ENCODE measurements around the gene CIDEA. TPM values are rescaled to one million over a fixed set of nuclear protein-coding genes. Genes with fewer than 3 reads are reported as not detected.

CIDEA gene
- total and polyA plus RNA-seq, 2 donors (not counting 1 experiment from before 2014, with no cell fraction given), result not detected

DNA sequence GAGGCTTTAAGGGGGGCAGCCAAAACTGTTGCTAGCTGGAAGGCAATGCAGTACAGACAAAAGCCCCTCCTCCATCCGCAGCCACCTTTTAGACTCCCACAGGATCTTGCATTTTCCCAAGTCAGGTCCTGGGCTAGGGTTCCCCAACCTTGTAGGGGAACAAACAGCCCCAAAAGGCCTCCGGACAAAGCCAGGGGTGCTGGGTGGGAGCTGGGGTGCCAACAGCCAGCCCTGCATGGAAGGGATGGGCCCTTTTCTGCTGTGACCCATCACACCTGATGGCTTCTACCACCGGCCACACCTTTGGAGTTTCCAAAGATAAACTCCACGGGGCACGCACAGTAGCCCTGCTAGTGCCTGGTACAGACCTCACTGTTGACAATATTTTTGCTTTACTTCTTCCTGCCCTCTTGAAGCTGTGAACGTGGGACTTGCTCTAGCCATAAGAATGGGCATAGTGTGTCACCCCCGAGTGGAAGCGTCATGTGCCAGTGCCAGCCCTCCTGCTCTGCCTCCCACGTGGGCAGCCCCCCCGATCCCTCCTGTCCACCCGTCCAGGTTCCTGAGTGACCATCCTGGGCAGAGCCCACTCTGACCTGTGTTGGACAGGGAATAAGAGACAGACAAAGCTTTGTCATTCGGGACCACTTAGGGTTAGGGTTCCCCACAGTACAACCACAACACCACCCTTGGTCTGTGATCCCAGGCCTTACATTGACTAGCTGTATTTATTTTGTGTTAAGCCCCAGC, 72.7 kb downstream of the CIDEA start:
- H3K27ac Mint-ChIP-seq, result peak overlapping the region; percentile 8
- no peak overlapping the region for H3K4me3 ChIP-seq (ENCODE audit: control extremely low read depth in 1 of 5, extremely low read depth in 1 of 5, insufficient read depth in 1 of 5, low read depth in 2 of 5, low read length in 4 of 5)
- POLR2A ChIA-PET, result no interaction called here

More for the DNA sequence above, 72.7 kb downstream of the CIDEA start:
- TF ChIP-seq EZH2 (IDR thresholded peaks at IDR 0.05; ENCODE audit: borderline replicate concordance, insufficient read depth, low read depth, low read length, poor library complexity, severe bottlenecking), result no peak
- TF ChIP-seq, protein P1, sequence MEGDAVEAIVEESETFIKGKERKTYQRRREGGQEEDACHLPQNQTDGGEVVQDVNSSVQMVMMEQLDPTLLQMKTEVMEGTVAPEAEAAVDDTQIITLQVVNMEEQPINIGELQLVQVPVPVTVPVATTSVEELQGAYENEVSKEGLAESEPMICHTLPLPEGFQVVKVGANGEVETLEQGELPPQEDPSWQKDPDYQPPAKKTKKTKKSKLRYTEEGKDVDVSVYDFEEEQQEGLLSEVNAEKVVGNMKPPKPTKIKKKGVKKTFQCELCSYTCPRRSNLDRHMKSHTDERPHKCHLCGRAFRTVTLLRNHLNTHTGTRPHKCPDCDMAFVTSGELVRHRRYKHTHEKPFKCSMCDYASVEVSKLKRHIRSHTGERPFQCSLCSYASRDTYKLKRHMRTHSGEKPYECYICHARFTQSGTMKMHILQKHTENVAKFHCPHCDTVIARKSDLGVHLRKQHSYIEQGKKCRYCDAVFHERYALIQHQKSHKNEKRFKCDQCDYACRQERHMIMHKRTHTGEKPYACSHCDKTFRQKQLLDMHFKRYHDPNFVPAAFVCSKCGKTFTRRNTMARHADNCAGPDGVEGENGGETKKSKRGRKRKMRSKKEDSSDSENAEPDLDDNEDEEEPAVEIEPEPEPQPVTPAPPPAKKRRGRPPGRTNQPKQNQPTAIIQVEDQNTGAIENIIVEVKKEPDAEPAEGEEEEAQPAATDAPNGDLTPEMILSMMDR (IDR thresholded peaks at IDR 0.05), result no peak
- DNase-seq, result no peak
- 94% methylated on average over 11 of the region's 12 CpGs for WGBS (ENCODE audit: insufficient coverage)
- Mint-ChIP-seq H3K27me3 (no peaks in the 10 kb centered on the region), H3K4me1 (peaks cover 14% of the 10 kb centered on the region), H3K4me3 (no peak overlapping the region), H3K9me3 (ENCODE audit: insufficient read depth) (no peaks in the 10 kb centered on the region)
- Histone ChIP-seq H3K27ac (ENCODE audit: low read length in 2 of 2) (no peak overlapping the region), H3K9me3 (ENCODE audit: control extremely low read depth in 1 of 3, control insufficient read depth in 2 of 3, insufficient read depth in 1 of 3, low read length in 2 of 3) (peaks cover 0 to 11% (median 0%) of the 10 kb centered on the region in 3 donors), H3K9ac (ENCODE audit: low read length) (no peak overlapping the region), H3K36me3 (replicated peaks in 1 of 2; ENCODE audit: control extremely low read depth in 1 of 2, control insufficient read depth in 1 of 2, extremely low read depth in 1 of 2, insufficient read depth in 2 of 2, low read length in 1 of 2) (peaks cover 5 to 46% of the 10 kb centered on the region in 2 experiments), H3K79me2 (ENCODE audit: control insufficient read depth, insufficient read depth, low read length) (peaks cover 20% of the 10 kb centered on the region), H3K27me3 (replicated peaks in 1 of 4; ENCODE audit: control extremely low read depth in 1 of 4, control insufficient read depth in 3 of 4, insufficient read depth in 4 of 4, low read length in 3 of 4) (no peaks in the 10 kb centered on the region), H4K20me1 (ENCODE audit: control insufficient read depth, insufficient read depth, low read length, poor library complexity, severe bottlenecking) (peaks cover 5% of the 10 kb centered on the region), H3K4me1 (ENCODE audit: control insufficient read depth in 2 of 2, insufficient read depth in 2 of 2, low read length in 2 of 2) (peaks cover 7 to 8% of the 10 kb centered on the region in 2 donors), H2AFZ (ENCODE audit: insufficient read depth, low read depth, low read length, poor library complexity, severe bottlenecking) (no peak overlapping the region), H3K4me2 (replicated peaks; ENCODE audit: low read depth, low read length, poor library complexity, severe bottlenecking) (no peak overlapping the region)
- ATAC-seq (ENCODE audit: low read depth), result no peak
- CTCF ChIA-PET, result interaction anchor here (0.6 to 3.5 kb wide), 7 partner anchors 9 to 346 kb away, joined by 3 to 18 read pairs (median 4); no protein-coding TSS in a partner anchor
- intact Hi-C loops (cut with micrococcal nuclease), result loop anchor here (5.0 kb wide), 1 partner anchor 335 kb away; no protein-coding TSS in a partner anchor

Small RNA genes lying within 50 kb of the gene (small RNA-seq; reads per million reads assigned to genes)
- not detected for gene RNU6-170P (ENCODE audit: insufficient read length, low read depth, low replicate concordance)

Other genes with a start within 250 kb of the CIDEA start
- not detected in 2 replicates for gene ANKRD62, start 160.5 kb upstream of the CIDEA start, total RNA-seq
- not detected in 2 replicates for gene ANKRD62, start 160.5 kb upstream of the CIDEA start, polyA plus RNA-seq
- 30.4 and 32.6 TPM in 2 replicates for gene TUBB6, start 53.9 kb downstream of the CIDEA start, total RNA-seq
- gene TUBB6, start 53.9 kb downstream of the CIDEA start, polyA plus RNA-seq, result 58.7 and 131 TPM in 2 replicates
- gene AFG3L2, start 122.9 kb downstream of the CIDEA start, total RNA-seq, result 39.2 and 40.7 TPM in 2 replicates
- 11.9 and 16.1 TPM in 2 replicates for gene AFG3L2, start 122.9 kb downstream of the CIDEA start, polyA plus RNA-seq
- gene PRELID3A, start 153.6 kb downstream of the CIDEA start, total RNA-seq, result 1.9 and 2.5 TPM in 2 replicates
- gene PRELID3A, start 153.6 kb downstream of the CIDEA start, polyA plus RNA-seq, result 1.9 and 2.5 TPM in 2 replicates

All from B cell (primary cell).